ENCODE results near the gene PAPPA2.

PAPPA2 gene

GRCh38 chr1:176501599-176501998 is 38.6 kb downstream of the PAPPA2 start:
- DNase-seq (ENCODE audit: low spot score) = no peak

- no peak for DNase-seq (ENCODE audit: low spot score)
Measured at GRCh38 chr1:176504848-176505553, 42.0 kb downstream of the PAPPA2 start.

- no peak for DNase-seq (ENCODE audit: low spot score)
Measured at GRCh38 chr1:176512966-176513365, 50.0 kb downstream of the PAPPA2 start.

GRCh38 chr1:176515310-176515709 is 52.3 kb downstream of the PAPPA2 start:
- DNase-seq (ENCODE audit: low spot score) = no peak

- DNase-seq (ENCODE audit: low spot score) = no peak
Measured at GRCh38 chr1:176517484-176517883, 54.5 kb downstream of the PAPPA2 start.

- DNase-seq (ENCODE audit: low spot score) = no peak
Measured at GRCh38 chr1:176521211-176521610, 58.2 kb downstream of the PAPPA2 start.

GRCh38 chr1:176522310-176522845 is 59.4 kb downstream of the PAPPA2 start:
- no peak for DNase-seq (ENCODE audit: low spot score)

- no peak for DNase-seq (ENCODE audit: low spot score)
Measured at GRCh38 chr1:176529395-176530090, 66.6 kb downstream of the PAPPA2 start.

- no peak for DNase-seq (ENCODE audit: low spot score)
Measured at GRCh38 chr1:176531036-176531435, 68.1 kb downstream of the PAPPA2 start.

- DNase-seq (ENCODE audit: low spot score) = no peak
Measured at GRCh38 chr1:176531921-176532897, 69.2 kb downstream of the PAPPA2 start.

- DNase-seq (ENCODE audit: low spot score) = no peak
Measured at GRCh38 chr1:176533020-176533419, 70.0 kb downstream of the PAPPA2 start.

- no peak for DNase-seq (ENCODE audit: low spot score)
Measured at GRCh38 chr1:176536588-176536987, 73.6 kb downstream of the PAPPA2 start.

- DNase-seq (ENCODE audit: low spot score) = no peak
Measured at GRCh38 chr1:176539018-176539417, 76.0 kb downstream of the PAPPA2 start.

- no peak for DNase-seq (ENCODE audit: low spot score)
Measured at GRCh38 chr1:176540428-176540827, 77.5 kb downstream of the PAPPA2 start.

GRCh38 chr1:176541663-176542062 is 78.7 kb downstream of the PAPPA2 start:
- DNase-seq (ENCODE audit: low spot score) = no peak

- no peak for DNase-seq (ENCODE audit: low spot score)
Measured at GRCh38 chr1:176542352-176542751, 79.4 kb downstream of the PAPPA2 start.

GRCh38 chr1:176543360-176544129 is 80.6 kb downstream of the PAPPA2 start:
- no peak for DNase-seq (ENCODE audit: low spot score)

- DNase-seq (ENCODE audit: low spot score) = no peak
Measured at GRCh38 chr1:176545034-176545639, 82.2 kb downstream of the PAPPA2 start.

GRCh38 chr1:176546825-176547224 is 83.8 kb downstream of the PAPPA2 start:
- DNase-seq (ENCODE audit: low spot score) = no peak

GRCh38 chr1:176551146-176551545 is 88.2 kb downstream of the PAPPA2 start:
- no peak for DNase-seq (ENCODE audit: low spot score)
